Measurements from ENCODE around the gene KCTD6.
"Not testable (repeated sequence)": the region's sequence is repeated elsewhere in the genome, so short reads cannot be mapped to it uniquely, and the experiment has no call there.

Gene KCTD6

GRCh38 chr3:58524326-58524888, 32.5 kb downstream of the KCTD6 start:
- no peak for DNase-seq (ENCODE audit: low read depth)

DNA sequence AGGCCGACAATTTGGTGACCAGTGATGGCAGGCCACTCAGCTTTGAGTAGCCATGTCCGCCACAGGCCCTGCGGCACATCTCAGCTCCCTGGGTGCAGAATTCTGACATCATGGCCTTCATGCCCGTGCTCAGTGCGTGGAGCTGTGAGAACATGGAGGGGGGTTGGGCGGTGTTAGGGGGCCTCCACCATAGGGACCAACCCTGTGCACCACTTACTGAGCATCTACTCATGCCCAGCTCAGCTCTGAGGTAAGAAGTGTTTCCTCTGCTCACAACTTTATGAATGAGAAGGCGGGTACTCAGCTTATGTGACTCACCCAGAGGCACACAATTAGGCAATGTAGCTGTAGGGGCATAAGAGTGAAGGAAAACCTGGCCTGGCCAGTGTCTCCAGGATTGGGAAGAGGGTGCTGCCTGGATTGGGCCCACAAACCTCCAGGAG, 34.6 kb downstream of the KCTD6 start:
- DNase-seq (ENCODE audit: low read depth) = peak; percentile 96

DNA sequence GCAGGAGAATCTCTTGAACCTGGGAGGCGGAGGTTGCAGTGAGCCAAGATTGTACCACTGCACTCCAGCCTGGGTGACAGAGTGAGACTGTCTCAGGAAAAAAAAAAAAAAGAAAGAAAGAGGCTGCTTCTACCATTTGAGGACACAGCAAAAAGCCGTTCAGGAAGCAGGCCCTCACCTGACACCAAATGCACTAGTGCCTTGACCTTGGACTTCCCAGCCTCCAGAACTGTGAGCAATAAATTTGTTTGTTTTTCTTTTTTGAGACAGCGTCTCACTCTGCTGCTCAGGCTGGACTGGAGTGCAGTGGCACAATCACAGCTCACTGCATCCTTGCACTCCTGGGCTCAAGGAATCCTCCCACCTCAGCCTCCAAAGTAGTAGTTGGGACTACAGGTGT, 35.5 kb downstream of the KCTD6 start:
- not testable (repeated sequence) for DNase-seq (ENCODE audit: low read depth)

- DNase-seq (ENCODE audit: low read depth) = peak; percentile 49
Observed at GRCh38 chr3:58528629-58529028, 36.7 kb downstream of the KCTD6 start.

DNA sequence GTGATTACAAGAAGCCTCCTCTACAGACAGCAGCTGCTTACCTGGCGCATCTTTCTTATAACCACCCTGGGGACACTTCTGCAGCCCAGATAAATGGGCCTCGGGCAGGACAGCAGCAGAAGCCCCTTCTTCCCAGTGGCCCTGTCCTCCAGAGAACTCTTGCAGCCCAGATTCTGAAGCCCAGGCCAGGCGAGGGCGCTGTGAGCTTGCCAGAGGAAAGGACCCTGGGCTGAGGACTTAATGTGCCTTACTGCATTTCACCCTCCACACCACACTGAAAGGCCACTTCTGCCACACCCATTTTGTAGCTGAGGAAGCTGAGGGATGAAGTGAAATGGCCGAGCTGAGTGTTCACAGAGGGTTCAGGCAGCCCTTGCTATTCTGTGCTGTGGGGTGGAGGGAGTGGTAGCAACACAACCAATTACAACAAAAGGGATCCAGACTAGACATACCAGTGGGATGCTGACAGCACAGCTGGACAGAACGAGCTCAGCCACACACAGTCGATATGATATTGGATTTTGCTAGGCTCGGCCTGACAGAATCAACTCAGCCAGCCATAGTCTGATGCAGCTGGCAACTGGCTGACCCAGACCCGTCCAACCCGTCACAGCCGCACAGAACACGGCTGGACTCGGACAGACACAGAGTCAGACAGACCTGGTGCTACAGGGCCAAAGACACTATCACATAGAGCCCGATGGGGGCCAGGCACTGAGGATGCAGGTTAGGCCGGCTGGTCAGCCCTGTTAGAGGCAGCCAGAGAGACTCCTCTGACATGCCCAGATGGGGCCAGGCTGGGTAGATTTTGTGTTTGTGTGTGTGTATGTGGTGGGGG, 37.8 kb downstream of the KCTD6 start:
- peak; percentile 29 for DNase-seq (ENCODE audit: low read depth)

DNA sequence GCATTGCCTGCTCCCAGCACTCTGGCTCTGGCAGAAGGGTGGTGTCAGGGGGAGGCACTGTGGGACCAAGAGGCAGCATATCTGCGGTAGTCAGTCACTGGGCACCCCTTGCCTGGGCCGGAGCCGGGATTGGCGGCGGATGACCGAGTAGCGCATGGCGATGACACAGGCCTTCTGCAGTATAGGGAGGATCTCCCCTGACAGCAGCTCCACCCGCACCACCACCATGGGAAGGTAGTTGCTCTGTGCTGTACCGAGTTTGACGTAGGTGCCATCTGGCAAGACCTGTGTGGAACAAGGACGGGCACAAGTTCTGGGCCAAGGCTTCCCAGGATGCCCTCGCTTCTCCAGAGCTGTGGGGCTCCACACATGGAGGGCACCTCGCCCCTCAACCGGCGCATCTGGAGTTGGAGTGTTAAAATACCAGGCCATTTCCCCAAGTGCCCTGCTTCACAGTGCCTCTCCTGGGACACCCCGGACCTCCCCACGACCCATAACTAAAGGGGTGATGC, 38.5 kb downstream of the KCTD6 start:
- DNase-seq (ENCODE audit: low read depth) = no peak

DNA sequence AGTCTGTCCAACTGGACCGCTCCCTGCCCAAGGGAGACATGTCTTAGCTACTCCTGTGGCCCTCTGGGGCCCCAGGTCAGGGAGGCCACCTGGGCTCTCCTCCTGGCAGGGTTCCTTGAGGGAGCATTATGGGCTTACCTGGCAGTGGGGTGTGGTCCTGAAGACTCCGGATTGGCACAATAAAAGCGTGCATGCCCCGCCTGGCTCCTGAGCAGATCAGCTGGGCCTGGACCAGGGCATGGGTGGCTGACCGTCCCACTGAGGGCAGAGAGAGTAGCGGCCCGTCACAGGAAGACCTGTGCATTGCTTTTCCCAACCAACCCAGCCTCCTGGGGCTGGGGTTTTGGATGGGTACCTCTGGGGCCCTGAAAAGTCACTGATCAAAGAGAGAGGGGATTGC, 39.7 kb downstream of the KCTD6 start:
- DNase-seq (ENCODE audit: low read depth) = no peak

DNA sequence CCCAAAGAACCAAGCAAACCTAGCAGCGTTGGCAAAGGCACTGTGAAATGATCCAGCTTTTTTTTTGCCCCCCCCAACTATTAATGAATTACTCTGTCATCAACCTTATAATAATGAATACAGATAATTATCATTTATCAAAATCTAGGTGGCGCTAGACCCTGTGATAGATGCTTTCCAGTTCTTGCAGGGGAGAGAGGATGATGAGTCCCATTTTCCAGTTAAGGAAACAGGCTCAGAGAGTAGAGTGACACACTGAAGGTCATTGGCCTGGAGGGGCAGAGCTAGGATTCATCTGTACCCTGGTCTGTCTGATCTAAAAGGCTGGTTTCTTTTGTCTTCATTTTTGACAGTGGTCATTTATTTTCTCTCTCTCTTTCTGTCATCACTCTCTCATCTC, 40.1 kb downstream of the KCTD6 start:
- DNase-seq (ENCODE audit: low read depth) = peak; percentile 68

GRCh38 chr3:58532794-58533220, 40.9 kb downstream of the KCTD6 start:
- peak; percentile 77 for DNase-seq (ENCODE audit: low read depth)

- no peak for DNase-seq (ENCODE audit: low read depth)
Observed at GRCh38 chr3:58534592-58535494, 42.9 kb downstream of the KCTD6 start.

DNA sequence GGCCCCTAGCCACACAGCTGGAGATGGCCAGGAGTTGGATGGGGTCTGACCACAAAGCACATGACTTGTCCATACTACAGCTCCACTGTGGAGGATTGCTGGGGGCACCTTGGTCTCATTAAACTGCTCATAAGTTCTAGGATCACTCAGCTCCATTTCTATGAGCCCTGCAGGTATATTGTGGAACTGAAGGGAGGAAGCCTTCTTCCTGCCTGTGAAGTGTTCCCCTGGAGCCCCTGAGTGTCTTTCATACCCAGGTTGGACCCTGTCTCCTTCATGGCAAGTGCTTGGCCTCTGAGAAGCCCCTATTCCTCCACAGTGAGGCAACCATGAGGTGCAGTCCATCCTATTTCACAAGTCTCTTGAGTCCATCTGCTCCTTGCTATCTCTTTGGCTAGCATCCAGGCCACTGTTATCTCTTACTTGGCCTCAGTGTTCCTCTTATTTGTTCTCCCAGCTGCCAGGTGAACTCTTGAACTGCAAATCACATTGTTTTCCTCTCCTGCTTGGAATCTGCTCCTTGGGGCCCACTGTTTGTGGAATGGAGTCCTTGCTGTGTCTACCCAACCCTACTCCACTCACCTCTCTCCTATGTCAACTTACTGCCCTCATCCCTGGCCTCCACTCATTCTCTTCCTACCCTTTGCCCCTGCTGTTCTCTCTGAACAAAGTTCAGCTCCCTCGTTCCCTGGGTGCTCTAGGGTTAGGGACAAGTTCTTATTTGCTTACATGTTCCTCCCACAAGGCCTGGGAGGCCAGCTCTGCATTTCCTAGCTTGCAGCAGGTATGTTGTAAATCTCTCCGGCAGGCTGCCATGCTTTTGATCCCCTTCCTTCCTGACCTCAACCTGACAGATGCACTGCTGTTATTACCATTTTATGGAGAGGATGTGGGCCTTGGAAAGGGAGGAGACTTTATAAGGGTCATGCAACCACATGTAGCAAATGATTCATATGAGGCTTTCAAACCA, 43.9 kb downstream of the KCTD6 start:
- DNase-seq (ENCODE audit: low read depth) = peak; percentile 23

- no peak for DNase-seq (ENCODE audit: low read depth)
Observed at GRCh38 chr3:58536501-58537411, 44.9 kb downstream of the KCTD6 start, which contains the start of gene ACOX2. TSS of gene ACOX2 (minus strand) at chr3:58537190. CDS start at chr3:58535106, 2,084 bp downstream.

GRCh38 chr3:58537412-58538301, 45.8 kb downstream of the KCTD6 start:
- no peak for DNase-seq (ENCODE audit: low read depth)

DNA sequence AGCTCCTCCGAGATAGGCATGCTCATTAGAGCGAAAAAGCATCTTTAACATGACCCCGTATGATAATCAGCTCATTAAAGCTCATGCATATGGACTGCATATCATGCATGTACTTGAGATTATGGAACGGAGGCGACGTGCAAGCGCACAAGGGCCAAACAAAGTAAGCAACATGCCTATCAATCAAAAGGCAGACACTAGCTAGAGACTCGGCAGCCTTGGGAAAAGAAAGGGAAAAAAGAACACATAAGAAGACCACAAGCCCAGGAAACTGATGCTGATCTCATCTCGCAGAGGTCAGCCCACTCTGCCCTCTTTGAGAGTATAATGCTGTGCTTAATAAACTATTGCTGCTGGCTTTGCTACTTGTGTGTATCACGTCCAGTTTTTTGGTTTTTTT, 47.7 kb downstream of the KCTD6 start:
- peak; percentile 30 for DNase-seq (ENCODE audit: low read depth)

- no peak for DNase-seq (ENCODE audit: low read depth)
Observed at GRCh38 chr3:58540176-58540858, 48.4 kb downstream of the KCTD6 start.

GRCh38 chr3:58544541-58544940, 52.6 kb downstream of the KCTD6 start:
- DNase-seq (ENCODE audit: low read depth) = no peak

DNA sequence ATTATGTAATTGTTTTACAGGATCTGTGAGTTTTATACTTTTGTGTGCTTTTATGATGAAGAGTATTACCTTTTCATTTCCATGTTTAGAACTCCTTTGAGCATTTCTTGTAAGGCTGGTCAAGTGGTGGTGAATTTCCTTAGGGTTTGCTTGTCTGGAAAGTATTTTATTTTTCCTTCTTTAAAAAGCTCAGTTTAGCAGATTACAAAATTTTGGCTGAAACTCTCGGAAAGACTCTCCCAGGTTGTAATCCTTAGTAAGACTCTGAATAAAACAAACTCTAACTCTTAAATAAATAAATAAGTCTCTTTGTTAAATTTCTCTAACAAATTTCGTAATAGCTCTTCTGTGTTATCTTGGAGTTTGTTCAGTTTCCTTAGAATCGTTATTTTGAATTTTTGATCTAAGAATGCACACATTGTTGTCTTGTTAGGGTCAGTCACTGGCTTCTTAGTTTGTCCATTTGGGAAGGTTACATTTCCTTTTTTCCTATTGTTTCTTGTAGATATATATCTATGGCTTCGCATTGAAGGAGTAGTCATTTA, 59.8 kb downstream of the KCTD6 start:
- DNase-seq (ENCODE audit: low read depth) = no peak

All from ELR (cell line).